NOMO-1 (cell line): ENCODE data around the gene IRS1.
A peak's percentile ranks its signal among the peaks of the same experiment; 100 is the strongest.

Source experiments
- DNase-seq, 2 experiments: peaks; one replicate each; lab custom pipeline; 2025; ENCODE audit not compliant: unreplicated experiment in 2 of 2; lab: John Stamatoyannopoulos, UW

IRS1 gene

DNA sequence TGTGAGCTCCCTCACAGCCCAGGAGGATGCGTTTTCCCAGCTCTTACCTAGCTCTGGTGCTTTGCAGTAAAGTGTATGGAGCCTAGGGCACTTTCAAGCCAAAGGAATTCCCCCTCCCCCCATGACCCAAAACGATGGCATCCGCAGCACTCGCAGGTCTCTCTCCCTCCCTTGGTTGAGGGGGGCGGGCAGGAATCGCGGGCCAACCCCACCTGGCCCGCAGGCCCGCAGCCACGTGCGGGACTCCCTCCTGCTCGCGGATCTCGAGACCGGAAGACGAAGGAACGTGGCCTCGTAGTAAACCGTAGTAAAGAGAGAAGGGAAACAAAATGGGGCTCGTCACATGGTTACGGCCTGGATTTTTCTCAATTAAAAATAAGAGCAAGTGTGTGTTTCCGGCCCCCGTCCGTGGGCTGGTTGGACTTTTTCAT, 8.5 kb downstream of the IRS1 start:
- peak; percentile 47 to 51 for DNase-seq

GRCh38 chr2:226790431-226790830, 9.2 kb downstream of the IRS1 start:
- no peak for DNase-seq

DNA sequence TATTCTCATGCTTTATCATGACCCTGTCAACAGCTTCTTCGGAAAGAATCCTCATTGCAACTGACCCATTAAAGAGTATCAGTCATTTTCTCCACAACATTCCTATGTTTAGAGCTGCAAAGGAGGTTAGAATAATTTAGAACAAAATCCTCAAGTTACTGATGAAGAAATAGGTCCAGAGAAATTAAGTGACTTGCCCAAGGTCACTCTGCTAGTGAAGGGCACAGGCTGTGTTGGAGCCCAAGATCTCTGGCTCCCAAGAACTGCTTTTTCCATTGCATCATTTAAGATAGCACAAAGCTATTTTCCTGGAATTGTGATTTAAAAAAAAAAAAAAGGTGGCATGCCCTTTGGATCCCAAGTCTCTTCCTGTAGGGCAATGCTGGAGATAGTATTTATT, 9.6 kb downstream of the IRS1 start:
- no peak for DNase-seq

DNA sequence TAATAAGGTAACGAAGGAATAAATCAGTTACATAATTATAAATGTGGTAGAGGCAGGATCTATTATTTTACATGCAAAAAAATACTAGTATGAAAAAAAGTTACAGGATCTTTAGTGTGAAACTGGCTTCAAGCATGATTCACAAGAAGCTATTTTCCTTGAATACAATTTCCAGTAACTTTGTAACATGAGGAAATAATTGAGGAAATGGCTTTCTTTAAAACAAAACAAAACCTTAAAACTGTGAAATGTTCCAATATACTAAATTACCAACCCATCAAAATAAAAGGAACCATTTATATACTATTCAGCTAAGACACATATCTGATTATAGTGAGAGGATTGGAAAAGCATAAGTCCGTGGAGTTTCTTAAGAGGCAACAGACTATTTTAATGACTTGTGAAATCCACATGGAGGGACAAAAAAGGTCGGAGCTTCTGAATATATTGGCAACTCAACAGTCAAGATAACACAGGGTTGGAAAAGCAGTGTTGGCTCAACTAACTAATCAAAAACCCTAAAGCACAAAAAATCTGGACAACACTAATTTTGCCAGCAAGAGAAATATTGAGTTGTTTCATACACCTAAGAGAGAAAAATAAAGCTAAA, 10.6 kb downstream of the IRS1 start:
- no peak for DNase-seq

- no peak for DNase-seq
Observed at GRCh38 chr2:226788064-226788463, 11.6 kb downstream of the IRS1 start.

- no peak for DNase-seq
Observed at GRCh38 chr2:226783885-226784284, 15.7 kb downstream of the IRS1 start.

DNA sequence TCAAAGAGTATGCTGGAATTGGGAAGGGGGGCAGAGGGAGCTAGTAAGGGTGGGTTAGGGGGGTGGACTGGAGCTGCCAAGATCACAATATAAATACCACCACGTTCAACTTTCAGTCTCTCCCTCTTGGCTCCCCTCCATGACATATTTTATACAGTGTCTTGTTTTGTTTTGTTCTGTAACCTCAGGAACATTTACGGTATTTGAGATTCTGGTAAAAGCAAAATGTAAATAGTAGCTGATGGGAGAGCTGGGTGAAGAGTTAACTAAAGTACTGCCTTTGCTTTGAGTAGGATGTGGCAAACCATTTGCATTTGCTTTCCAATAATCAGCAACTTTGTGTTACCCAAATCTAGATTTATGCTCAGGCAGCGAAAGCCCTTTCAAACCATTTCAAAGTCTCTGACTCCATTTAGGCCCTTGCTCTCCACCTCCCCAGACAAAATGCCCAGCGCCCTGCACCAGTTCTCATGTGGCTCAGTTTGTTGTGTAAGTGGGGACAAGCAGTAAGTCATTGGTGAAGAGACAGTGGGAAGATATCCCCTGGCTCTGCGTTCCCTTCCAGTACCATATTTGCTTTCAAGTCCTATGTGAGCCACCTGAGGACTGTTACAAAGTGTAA, 17.4 kb downstream of the IRS1 start:
- DNase-seq = no peak

GRCh38 chr2:226780431-226780830, 19.2 kb downstream of the IRS1 start:
- no peak for DNase-seq

GRCh38 chr2:226777611-226778010, 22.0 kb downstream of the IRS1 start:
- DNase-seq = no peak

- DNase-seq = no peak
Observed at GRCh38 chr2:226776104-226776503, 23.5 kb downstream of the IRS1 start.

DNA sequence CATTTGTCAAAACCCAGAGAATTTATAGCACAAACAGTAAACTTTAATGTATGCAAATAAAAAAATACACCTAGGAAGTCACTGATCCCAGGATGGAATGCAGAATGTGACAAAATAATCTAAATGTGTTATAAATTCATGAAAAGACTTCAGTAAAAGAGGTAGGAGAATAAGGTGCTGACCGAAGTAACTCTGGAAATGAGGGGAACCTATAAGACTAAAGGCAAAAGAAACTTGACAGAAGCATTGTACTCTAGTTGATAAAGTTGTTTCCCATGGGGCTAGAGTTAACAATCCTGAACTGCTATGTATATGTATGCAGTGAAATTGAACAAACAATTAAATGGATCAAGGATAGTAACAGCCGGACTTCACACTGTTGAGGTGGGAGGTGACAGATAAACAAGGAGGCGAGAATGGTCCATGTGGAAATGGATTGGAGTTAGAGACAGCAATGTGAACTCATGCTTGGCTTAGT, 24.5 kb downstream of the IRS1 start:
- no peak for DNase-seq

DNA sequence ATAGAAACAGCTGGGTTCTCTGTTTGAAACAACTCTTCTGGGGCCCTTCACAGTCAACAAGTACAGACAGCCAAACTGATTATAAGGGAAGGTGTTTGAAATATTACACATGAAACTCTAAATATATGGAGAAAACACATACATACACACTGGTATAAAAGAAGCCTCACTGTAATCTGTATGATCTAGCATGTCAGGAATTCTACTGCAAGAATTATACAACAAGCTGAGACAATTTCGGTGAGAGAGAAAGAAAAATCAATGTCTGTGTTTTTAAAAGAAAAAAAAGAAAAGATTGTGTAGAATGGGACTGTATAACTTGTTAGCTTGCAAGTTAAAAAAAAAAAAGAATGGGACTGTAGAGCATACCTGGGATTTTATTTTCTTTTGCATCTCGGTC, 26.3 kb downstream of the IRS1 start:
- DNase-seq = no peak

GRCh38 chr2:226772389-226773179, 27.0 kb downstream of the IRS1 start:
- DNase-seq = peak; percentile 72 to 99

DNA sequence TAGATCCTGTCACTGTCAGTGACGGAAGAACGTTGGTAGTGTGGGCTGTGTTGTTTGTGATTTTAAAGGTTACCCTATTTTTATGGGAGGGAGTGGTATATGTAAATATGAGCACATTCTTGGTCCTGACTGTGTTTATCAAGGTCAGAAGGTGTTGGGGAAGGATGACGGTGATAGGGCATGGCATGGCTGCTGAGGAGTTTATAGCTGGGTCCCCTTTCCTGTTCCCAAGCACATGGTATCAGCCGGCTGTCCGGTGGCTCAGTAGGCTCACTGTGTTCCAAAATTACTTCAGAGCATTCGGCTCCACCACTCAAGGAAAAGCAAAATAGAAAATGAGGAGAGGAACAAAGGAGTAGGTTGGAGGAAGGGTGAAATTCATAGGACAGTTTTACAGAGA, 28.6 kb downstream of the IRS1 start:
- no peak for DNase-seq

DNA sequence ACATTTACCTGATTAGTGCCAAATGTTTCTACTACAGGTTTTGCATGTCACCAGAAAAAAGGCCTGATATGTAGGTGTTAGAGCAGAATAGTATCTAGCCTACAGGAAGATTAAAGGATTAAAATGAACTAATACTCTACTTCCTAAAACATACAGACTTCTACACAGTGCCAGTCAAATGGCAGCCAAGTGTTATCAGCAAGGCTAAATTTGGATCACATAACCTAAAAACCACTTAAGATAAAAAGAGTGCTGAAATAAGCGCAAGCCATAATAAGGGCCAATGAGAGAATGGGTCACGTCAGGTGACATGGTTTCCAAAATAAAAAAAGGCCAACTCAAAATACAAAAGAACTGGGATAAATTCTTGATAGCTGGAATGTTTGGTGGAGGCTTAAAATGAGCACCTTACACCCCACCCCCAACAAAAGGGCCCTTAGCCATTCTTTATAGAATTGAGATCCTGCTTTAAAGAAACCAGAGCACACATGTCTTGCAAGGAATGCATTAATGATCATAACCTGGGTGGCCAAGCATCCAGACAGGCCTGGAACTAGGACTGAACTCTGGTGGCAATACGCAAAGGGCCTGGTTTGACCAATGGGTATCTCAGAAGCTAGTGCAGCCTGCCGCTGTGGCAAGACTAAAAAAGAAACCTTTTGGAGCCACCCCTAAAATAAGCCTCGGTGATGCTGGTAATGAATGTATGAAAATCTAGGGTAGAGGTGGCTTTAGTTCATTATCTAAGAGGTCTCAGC, 32.4 kb downstream of the IRS1 start:
- DNase-seq = no peak

DNA sequence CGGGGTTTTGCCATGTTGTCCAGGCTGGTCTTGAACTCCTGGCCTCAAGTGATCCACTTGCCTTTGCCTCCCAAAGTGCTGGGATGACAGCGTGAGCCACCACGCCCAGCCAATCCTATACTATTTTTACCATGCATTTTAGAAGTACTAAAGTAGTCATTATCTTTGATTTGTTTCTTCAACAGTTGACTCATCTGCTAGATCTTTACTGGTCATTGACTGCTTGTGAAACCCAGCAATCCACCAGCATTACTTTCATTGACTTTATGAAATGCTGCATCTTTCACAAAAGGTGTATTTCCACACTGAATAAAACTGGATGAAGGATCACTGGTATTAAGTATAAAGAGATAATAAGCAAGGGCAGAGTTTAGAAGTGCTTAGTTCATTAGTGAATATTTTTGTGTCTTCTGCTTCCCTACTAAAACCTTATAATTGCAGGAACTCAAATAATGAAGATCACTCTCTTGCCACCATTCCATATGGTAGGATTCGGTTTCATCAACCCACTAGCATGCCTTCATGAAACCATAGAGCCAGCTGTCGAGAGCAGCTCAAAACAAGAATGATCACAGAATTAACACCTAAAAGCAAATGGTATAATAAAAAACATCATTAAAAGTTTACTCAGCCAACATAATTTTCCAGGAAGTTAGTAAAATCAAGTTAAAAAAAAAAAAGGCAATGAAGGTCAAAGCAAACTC, 33.1 kb downstream of the IRS1 start:
- no peak for DNase-seq

GRCh38 chr2:226763320-226763719, 36.3 kb downstream of the IRS1 start:
- no peak for DNase-seq

GRCh38 chr2:226761195-226761583, 38.4 kb downstream of the IRS1 start:
- no peak for DNase-seq

GRCh38 chr2:226760412-226761194, 39.0 kb downstream of the IRS1 start:
- no peak for DNase-seq

DNA sequence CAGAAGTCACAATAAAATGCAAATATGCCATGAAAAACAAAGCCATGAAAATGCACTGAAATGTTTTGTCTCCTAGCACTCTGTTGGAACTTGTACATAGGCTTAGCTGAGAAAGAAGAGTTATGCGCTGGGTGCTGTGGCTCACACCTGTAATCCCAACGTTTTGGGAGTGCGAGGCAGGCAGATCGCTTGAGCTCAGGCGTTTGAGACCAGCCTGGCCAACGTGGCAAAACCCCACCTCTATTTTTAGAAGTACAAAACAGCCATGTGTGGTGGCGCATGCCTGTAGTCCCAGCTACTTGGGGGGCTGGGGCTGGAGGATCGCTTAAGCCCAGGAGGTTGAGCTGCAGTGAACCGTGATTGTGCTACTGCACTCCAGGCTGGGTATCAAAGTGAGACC, 39.9 kb downstream of the IRS1 start:
- no peak for DNase-seq
